GM12891 (cell line): ENCODE data around the gene TMEM236.

ENCODE experiments used
- POLR2AphosphoS5 ChIP-seq: IDR thresholded peaks from 2 replicates; pipeline ENCODE4 v1.6.1; 2011; ENCODE audit warnings: low read depth, low read length, control low read depth
- TAF1 ChIP-seq: IDR thresholded peaks from 2 replicates; pipeline ENCODE4 v1.6.1; 2011; ENCODE audit warnings: low read depth, low read length, control low read depth

DNA sequence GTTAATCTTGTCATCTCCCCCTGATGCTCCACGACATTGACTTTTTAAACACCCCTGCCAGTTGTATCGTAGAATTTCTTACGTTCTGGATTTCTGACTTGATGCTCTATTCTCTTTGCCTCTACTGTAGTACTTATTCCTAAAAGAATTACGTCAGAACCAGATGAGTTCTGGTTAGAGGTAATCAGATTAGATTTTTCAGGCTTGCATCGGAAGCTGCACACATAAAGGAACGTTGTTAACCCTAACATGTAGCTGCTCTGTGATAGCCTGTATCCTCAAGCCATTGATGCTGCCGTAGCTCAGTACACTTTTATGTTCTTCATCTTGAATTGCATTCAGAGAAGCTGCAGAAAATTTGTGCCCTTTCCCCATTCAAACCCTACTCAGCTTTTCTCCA, 26.3 kb upstream of the TMEM236 start:
- TF ChIP-seq TAF1 (no peak), POLR2AphosphoS5 (no peak)
